NCI-H2107 treated with DMSO at 0.1 percent for 48 hours (cell line): Measurements from ENCODE around the gene NDRG3.

Experiments used
- DNase-seq: peaks from one replicate; lab custom pipeline; 2025; ENCODE audit not compliant: unreplicated experiment; lab: John Stamatoyannopoulos, UW

The NDRG3 gene

GRCh38 chr20:36761125-36761524 lies 15.2 kb upstream of the NDRG3 start:
- no peak for DNase-seq

- DNase-seq = no peak
Observed at GRCh38 chr20:36760647-36761046, 14.8 kb upstream of the NDRG3 start.

DNA sequence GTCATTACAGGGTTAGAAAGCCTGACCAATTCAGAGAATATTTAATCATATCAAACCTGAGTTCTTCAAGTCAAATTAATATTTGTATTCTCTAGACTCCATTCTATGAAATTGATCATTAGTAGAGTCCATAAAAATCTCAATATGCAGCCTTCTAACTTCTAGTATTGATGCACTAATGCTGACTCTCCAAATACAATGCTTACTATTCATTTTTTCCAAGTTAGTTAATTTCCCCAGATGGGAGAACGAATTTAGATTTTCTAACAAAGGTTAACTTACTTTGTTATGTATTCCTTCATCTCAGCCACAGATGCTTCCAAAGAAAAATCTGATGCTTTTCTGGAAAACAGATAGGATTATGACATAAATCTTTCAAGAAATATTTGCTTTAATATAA lies 12.4 kb upstream of the NDRG3 start:
- DNase-seq = no peak

DNA sequence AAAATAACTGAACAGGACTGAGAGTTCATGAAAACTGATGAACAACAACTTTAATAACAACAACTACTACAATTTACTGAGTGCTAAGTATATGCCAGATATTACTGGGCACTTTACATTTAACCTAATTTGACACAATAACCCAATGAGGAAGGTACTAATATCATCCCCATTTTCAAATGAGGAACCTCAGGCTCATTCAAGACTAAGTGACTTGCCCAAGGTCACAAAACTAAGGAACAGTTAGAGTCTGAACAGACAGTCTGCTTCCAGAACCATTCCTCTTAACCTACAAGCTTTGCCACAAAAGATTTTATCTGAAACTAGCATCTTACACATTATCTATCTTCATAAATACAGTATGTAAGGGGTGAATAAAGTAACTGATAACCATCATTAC lies 10.6 kb upstream of the NDRG3 start:
- DNase-seq = no peak

GRCh38 chr20:36754656-36755222 lies 8.8 kb upstream of the NDRG3 start:
- DNase-seq = peak; percentile 39

DNA sequence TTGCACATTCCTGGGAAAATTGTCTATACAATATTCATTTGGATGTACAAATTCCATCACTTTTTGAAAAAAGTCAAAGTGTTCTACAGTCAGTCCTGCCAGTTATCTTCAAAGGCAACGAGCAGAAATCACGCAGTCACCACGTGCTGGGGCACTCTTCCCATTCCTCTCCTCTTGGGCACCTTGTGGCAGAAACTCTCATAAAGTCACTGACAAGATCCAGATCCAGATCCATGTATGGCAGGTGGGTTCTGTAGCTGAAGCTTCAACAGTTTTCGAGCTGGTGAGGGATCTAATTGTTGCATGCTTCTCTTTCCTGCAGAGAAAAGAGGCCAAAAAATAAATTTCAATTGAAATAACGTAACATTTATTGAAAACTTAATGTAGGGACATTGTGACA lies 6.7 kb upstream of the NDRG3 start:
- DNase-seq = no peak

DNA sequence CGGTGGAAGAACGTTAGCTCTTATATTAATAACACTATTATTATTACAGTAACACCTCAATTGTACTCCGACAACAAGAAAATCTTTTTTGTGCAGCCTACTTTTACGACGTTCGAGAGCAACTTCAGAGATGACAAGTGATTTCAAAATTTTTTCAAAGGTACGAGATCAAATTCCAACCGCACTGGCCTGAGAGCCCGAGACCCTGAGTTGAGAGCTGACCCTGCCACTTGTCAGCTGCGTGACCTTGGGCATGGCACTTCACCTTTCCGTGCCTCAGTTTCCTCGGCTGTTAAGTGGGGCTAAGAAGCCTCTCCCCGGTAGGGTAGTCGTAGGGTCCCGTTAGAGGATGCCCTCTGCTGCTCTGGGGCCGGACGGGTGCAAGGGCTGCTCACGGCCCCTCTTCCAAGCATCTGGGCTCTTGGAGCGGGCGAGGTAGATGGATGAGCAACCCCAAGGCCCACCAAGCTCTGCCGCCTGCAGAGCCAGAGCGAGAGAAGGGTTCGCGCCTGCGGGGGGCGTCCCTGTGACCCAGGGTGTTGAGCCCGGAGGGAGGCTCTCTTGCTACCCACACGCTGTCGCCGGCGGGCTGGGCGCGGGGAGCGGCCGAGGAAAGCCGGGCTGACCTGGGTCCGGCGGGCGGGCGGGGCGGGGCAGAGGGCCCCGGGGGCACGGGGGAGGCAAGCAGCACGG lies 510 bp downstream of the NDRG3 start:
- DNase-seq = no peak

- DNase-seq = no peak
Observed at GRCh38 chr20:36744764-36745191, 1.1 kb downstream of the NDRG3 start.

- no peak for DNase-seq
Observed at GRCh38 chr20:36744243-36744642, 1.6 kb downstream of the NDRG3 start.

DNA sequence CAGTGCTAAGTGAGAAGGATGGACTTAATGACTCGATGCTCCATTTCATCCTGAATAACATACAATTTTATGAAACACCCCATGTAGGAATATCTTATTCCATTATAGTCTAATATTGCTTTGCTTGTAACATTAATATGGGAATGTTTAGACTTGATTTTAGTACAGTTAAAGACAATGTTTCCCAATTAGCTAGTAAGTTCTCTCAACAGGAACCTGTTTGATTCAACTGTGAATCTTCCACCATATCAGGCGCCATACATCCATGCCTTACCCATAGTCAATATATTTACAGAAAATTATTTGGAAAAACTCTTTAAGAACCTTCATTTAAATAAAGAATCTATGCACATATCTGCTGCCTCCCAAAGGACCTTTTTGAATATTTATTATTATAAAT lies 3.3 kb downstream of the NDRG3 start:
- DNase-seq = no peak

DNA sequence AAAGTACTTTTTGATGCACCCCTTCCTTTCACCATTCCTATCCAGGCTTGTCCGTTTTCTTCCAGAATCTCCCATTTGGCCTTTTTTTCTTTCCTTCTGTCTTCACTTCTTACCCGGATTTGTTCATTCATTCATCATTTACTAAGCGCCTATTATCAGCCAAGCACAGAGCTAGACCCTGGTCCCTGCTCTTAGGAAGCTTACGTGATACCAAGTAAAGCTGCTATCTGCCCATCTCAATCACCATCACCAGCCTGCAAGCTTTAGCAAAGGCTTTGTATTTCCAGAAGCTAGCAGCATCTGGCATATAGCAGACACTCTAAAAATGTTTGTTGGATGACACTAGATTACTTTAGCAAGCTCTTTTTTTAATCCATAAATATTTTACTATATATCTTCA lies 4.8 kb downstream of the NDRG3 start:
- no peak for DNase-seq

DNA sequence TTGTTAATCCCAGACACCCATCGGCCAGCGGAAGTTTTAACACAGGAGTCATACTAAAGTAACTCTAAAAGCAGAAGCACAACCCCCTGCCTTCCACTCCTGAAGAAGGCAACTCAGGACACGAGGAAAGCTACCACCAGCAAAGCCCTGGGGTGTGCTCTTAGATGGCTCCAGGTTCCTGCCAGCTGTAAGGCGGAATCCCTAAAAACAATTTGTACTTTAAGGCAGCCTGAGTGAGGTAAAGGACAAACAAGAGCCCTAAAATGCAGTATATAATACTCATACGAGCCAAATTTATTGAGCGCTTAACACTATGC lies 8.7 kb downstream of the NDRG3 start:
- no peak for DNase-seq

DNA sequence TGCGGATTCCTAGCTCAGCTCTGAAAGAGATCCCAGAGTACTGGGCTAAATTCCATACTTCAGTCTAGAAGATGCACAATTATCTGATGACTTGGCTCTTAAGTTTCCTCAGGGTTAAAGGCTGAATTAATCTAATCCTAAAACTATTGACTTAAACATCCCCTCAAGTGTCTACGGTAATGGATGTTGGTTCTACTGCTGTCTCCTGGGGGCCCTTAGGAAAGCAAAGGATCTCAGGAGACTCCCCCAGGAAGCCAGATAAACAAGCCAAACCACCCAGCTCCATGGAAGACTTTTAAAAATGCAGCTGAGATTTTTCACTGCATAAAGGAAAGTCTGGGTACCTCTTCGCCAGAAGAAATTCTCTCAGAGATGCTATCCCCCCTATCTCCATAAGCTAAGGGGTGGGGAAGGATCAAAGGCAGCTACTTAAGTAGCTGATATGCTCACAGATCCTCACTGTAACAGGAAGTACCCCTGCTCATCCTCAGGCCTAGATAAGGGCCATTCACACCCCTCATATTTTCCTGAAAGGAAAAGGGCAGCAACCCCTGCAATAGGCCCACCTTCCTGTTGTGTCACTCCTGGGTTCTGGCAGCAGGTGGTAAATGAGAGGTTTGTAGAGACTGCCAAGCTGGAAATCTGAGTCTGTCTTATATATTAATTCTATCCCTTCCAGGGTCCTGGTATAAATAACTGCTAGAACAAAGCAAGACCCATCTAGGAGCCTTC lies 9.3 kb downstream of the NDRG3 start:
- DNase-seq = no peak

DNA sequence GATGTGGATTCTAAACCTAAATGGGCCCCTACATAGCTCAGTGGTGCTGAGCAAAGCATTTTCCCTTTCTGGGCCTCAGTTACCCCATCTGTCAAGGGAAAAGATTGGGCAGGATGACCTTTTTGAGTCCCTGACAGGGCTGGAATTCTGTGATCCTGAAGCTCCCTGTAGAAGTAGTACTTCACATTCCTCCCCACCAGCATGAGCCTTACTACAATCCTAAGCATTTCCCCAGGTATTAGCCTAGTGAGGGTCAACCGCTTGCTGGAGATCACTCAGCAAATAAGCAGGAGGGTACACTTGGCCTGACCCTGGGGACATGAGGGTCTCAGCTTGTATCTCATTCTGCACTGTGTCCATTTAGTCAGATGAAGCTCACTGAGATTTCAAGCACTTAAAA lies 13.4 kb downstream of the NDRG3 start:
- no peak for DNase-seq

- DNase-seq = no peak
Observed at GRCh38 chr20:36728986-36729385, 16.9 kb downstream of the NDRG3 start.

DNA sequence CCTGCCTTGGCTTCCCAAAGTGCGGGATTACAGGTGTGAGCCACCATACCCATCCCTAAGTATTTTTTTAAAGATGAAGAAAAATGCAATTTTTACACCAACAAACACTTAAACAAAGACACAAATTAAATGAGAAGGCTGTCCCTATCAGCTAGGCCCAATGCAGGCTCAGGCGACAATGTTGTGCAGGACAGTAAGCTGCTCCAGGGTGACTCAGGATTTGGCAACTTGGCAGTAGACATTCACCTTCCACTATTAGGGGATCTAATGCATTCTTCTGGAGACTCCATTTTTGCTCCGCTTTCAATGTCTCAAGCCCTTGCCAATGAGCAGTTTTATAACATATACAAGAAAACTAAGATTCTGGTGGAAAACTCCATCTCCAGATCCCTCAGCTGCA lies 19.7 kb downstream of the NDRG3 start:
- DNase-seq = no peak

- no peak for DNase-seq
Observed at GRCh38 chr20:36720510-36720909, 25.4 kb downstream of the NDRG3 start.

GRCh38 chr20:36717657-36718056 lies 28.2 kb downstream of the NDRG3 start:
- DNase-seq = no peak

DNA sequence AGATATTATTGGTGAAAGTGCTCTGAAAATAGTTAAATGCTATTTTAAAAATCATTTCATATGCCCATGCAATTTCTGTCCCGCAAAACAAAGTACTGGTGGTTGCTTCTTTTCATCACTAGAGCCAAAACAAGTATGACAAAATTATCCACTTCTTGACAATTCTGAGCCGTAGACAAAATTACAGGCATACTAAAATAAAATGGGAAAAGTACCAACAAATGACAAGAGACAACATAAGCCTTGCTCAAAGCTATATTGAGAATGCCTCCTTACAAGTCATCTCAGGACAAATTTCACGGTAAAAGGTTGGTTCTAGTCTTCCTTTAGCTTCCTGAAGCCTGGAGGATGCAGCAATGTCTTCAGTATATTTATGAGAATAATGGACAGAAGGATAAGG lies 28.9 kb downstream of the NDRG3 start:
- no peak for DNase-seq

DNA sequence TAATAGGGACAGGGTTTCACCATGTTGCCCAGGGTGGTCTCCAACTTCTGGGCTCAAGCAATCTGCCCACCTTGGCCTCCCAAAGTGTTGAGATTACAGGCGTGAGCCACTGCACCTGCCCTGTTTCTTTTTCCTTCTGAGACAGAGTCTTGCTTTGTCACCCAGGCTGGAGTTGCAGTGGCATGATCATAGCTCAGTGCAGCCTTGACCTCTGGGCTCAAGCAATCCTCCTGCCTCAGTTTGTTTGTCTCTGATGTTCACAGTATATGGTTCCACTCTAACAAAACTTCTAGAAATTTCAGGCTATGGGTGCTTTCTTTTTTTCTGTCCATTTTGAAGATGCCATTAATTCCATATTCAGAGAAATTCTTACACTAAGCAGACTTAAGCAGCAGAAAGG lies 33.1 kb downstream of the NDRG3 start:
- no peak for DNase-seq

- no peak for DNase-seq
Observed at GRCh38 chr20:36709126-36709525, 36.8 kb downstream of the NDRG3 start.

- no peak for DNase-seq
Observed at GRCh38 chr20:36703530-36703929, 42.4 kb downstream of the NDRG3 start.

DNA sequence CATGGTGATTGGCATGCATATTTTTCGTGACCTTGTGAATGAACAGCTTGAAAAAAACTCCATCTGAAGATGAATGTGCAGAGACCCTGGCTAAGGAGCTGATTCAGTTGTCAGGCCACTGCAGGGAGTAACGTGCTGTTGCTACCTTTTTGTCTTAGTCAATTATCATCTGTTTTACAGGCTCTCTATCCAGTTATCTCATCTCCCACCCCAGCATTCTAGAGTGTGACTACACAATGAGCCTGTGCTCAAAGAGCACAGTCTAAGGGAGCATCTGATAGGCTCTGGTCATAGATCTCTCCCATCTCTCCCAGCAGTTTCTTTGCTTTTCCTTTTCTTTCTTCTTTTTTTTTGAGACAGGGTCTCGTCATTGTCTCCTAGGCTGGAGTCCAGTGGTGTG lies 45.5 kb downstream of the NDRG3 start:
- DNase-seq = no peak
